ENCODE measurements around the gene UNC5C.
"Not testable (repeated sequence)": the region's sequence is repeated elsewhere in the genome, so short reads cannot be mapped to it uniquely, and the experiment has no call there.

UNC5C gene

GRCh38 chr4:95139424-95139823, 409.3 kb downstream of the UNC5C start:
- DNase-seq, result not testable (repeated sequence)

GRCh38 chr4:95134016-95134415, 414.8 kb downstream of the UNC5C start:
- not testable (repeated sequence) for DNase-seq

- peak in 1 of 51 donors; percentile 25 for DNase-seq
These were observed 418.9 kb downstream of the UNC5C start for GRCh38 chr4:95129821-95130311.

- DNase-seq, result no peak
These were observed 419.7 kb downstream of the UNC5C start for GRCh38 chr4:95129031-95129430.

GRCh38 chr4:95124906-95125504, 423.8 kb downstream of the UNC5C start:
- peak in 18 of 51 donors; percentile 0 to 40 (median 2) for DNase-seq

GRCh38 chr4:95122001-95122400, 426.8 kb downstream of the UNC5C start:
- no peak for DNase-seq

- DNase-seq, result no peak
These were observed 428.3 kb downstream of the UNC5C start for GRCh38 chr4:95120456-95120855.

GRCh38 chr4:95118497-95118896, 430.3 kb downstream of the UNC5C start:
- no peak for DNase-seq

- DNase-seq, result no peak
These were observed 434.3 kb downstream of the UNC5C start for GRCh38 chr4:95114521-95114920.

Data from hypothalamus (tissue), 51 donors.